ENCODE data around the gene PLEKHG1.

- TF ChIP-seq CTCF (IDR thresholded peaks at IDR 0.05) (no peak), POLR2A (IDR thresholded peaks at IDR 0.05) (no peak)
Observed at GRCh38 chr6:150627585-150628025, 27.9 kb downstream of the PLEKHG1 start.

All from thyroid gland (tissue), 4 donors.